GM12864 (cell line): ENCODE data around the gene IER5L.
"Not testable (repeated sequence)": the region's sequence is repeated elsewhere in the genome, so short reads cannot be mapped to it uniquely, and the experiment has no call there.

Experiments
- DNase-seq: peaks from one replicate; pipeline ENCODE4 v3.0.0-alpha.2; 2011; ENCODE audit warnings: low read depth
- H3K4me3 ChIP-seq: 2 replicates; pipeline ENCODE4 v1.5.1; 2011; ENCODE audit warnings: mild to moderate bottlenecking, low read depth, low read length, control low read depth
- TF ChIP-seq, protein P1 (sequence below): IDR thresholded peaks from 2 replicates; pipeline ENCODE4 v1.5.1; 2011; ENCODE audit warnings: low read depth, mild to moderate bottlenecking, moderate library complexity, low read length, control low read depth, inconsistent platforms; ENCODE audit errors: missing control alignments

Gene IER5L

DNA sequence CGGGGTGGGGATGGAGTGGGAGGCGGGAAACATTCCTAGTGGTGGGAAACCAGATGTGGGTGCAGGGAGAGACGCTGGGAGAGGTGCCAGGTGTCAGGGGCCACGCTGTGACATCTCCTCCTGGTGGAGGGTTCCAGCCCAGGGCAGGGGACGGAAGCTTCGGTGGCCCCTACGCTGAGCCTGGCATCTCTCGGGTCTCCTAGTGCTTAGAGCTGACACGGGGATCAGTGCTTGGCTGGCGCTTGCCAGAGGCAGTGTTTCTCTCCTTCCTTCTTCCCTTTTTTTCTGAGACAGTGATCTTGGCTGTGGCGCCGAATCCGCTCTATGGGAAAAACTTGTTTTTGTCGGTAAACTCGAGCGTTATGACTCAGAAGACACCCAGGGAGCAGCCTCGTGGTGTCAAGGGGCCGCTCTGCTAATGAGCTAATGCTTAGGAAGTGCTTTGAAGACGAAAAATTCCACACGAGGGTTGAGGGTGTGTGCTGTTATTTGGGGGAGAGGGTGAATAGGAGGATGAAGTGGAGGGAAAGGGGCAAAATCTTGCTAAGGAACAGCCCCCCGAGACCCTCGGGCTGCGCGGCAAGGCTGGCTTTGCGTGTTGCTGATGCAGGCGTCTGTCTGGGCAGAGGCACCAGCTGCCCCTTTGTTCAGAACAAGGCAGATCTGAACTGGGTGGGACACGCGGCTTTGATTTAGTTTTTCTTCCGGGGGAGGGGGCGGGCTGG lies 20.4 kb upstream of the IER5L start:
- TF ChIP-seq, protein P1, sequence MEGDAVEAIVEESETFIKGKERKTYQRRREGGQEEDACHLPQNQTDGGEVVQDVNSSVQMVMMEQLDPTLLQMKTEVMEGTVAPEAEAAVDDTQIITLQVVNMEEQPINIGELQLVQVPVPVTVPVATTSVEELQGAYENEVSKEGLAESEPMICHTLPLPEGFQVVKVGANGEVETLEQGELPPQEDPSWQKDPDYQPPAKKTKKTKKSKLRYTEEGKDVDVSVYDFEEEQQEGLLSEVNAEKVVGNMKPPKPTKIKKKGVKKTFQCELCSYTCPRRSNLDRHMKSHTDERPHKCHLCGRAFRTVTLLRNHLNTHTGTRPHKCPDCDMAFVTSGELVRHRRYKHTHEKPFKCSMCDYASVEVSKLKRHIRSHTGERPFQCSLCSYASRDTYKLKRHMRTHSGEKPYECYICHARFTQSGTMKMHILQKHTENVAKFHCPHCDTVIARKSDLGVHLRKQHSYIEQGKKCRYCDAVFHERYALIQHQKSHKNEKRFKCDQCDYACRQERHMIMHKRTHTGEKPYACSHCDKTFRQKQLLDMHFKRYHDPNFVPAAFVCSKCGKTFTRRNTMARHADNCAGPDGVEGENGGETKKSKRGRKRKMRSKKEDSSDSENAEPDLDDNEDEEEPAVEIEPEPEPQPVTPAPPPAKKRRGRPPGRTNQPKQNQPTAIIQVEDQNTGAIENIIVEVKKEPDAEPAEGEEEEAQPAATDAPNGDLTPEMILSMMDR: no peak
- DNase-seq: no peak
- H3K4me3 ChIP-seq: no peak overlapping the region

DNA sequence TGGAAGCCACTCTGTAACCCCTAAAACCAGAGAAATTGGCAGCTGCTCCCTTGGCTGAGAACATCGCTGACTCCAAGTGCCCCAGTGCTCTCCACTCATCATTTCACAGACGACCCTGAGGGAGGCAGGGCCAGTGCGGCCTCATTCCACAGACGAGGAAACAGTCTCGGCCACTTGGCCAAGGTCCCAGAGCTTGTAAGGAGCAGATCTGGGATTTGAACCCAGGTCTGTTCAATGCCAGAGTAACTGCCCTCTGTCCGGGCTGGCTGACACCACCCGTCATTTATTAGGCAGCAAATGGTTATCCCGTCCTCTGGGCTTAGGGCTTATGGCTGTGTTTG lies 19.9 kb upstream of the IER5L start:
- no peak overlapping the region for H3K4me3 ChIP-seq
- TF ChIP-seq, protein P1: no peak
- DNase-seq: no peak

DNA sequence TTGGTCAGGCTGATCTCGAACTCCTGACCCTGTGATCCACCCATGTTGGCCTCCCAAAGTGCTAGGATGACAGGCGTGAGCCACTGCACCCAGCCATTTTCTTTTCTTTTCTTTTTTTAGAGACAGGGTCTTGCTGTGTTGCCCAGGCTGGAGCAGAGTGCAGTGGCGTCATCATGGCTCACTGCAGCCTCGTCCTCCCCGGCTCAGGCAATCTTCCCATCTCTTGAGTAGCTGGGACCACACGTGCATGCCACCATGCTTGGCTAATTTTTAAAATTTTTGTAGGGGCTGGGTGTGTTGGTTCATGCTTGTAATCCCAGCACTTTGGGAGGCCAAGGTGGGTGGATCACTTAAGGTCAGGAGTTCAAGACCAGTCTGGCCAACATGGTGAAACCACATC lies 19.0 kb upstream of the IER5L start:
- H3K4me3 ChIP-seq, DNase-seq: not testable (repeated sequence)

DNA sequence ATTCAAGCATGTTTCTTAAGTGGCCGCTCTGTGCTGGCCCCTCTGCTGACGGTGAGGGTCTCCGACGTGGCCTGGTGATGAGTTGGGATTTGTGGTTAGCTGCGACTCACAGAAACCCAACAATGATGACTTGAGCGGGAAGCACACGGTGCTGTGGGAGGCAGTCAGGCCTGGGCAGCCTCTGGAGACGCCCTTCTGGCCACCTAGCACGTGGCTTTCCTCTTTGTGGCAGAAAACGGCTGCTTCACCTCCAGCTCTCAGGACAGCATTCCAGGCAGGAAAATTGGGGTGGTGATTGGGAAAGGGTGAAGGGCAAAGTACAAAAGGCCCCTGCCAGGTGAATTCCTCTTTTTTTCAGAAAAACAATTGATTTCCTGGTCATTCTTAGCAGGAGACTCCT lies 17.5 kb upstream of the IER5L start:
- DNase-seq: no peak
- H3K4me3 ChIP-seq: no peak overlapping the region
- TF ChIP-seq, protein P1: no peak

DNA sequence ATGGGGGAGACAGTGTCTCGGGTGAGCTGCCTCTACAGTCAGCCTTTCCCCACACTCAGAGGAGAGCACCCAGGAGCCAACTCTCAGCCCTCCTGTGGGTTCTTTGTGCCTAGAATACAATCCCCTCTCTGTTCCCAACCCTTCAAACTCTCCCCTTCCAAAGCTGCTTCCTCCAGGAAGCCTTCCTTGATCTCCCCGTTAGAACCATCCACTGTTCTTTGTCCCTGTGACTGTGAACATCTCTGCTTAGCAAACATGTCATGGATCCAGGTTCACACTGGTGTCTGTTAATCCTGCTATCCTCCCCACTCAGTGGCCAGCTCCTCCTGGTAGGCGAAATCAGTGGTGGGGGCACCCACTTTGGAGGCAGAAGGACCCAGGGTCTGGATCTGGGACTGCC lies 16.2 kb upstream of the IER5L start:
- TF ChIP-seq, protein P1: no peak
- H3K4me3 ChIP-seq: no peak overlapping the region
- DNase-seq: no peak

DNA sequence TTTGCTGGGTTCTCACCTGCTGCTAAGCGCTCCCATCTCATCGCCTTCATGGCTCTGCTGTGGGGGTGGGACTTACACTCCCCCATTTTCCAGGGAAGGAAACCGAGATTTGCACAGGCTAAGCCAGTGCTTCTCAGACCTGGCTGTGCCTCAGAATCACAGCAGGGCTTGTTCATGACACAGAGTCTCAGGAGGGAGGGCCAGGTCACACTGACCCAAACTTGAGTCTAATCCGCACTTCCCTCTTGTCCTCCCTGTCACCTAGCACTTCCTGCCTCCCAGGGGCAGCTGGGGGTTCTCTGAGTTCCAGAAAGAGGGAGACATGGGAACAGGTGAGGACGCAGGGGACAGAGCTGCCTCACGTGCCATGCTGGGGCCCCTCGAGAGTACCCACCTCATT lies 15.6 kb upstream of the IER5L start:
- no peak for DNase-seq
- TF ChIP-seq, protein P1: no peak
- no peak overlapping the region for H3K4me3 ChIP-seq

DNA sequence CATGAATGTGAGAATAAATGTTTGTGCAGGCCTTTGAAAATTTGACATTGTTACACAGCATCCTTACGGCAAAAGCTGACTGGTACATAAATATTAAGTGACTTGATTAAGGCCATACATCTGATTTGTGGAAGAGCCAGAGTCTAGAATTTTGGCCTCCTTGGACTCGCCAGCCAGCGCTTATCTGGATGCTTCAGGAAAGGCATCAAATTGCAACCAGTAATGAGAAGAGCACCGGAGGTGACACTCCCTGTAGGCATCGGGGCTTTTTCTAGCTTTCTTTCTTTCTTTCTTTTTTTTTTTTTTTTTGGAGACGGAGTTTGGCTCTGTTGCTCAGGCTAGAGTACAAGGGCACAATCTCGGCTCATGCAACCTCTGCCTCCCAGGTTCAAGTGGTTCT lies 13.2 kb upstream of the IER5L start:
- TF ChIP-seq, protein P1: no peak
- no peak overlapping the region for H3K4me3 ChIP-seq
- DNase-seq: no peak

DNA sequence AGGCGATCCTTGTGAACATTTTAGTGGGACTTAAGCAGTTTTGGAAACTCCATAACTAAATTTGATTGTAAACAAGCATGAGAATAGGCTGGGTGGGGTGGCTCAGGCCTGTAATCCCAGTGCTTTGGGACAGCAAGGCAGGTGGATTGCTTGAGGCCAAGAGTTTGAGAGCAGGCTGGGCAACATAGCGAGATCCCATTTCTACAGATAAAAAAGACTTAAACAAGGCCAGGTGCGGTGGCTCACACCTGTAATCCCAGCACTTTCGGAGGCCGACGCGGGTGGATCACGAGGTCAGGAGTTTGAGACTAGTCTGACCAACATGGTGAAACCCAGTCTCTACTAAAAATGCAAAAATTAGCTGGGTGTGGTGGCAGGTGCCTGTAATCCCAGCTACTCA lies 11.9 kb upstream of the IER5L start:
- DNase-seq, H3K4me3 ChIP-seq: not testable (repeated sequence)
